ENCODE measurements around the gene TBC1D1.

Gene TBC1D1

GRCh38 chr4:38109370-38109769, 218.5 kb downstream of the TBC1D1 start:
- ATAC-seq: no peak
- TF ChIP-seq TSHZ2 (CRISPR knock-in tag; IDR thresholded peaks at IDR 0.05): no peak

- no peak for TF ChIP-seq TOX (CRISPR knock-in tag; IDR thresholded peaks at IDR 0.05; ENCODE audit: borderline replicate concordance)
- TF ChIP-seq ZC3H10 (CRISPR knock-in tag; IDR thresholded peaks at IDR 0.05): no peak
- TF ChIP-seq TCF4 (CRISPR knock-in tag; IDR thresholded peaks at IDR 0.05; ENCODE audit: borderline replicate concordance): no peak
- no peak for TF ChIP-seq RARB (CRISPR knock-in tag; IDR thresholded peaks at IDR 0.05)
- TF ChIP-seq ZNF565 (CRISPR knock-in tag; conservative IDR thresholded peaks at IDR 0.05; ENCODE audit: low read depth): no peak
- TF ChIP-seq ZFP30 (CRISPR knock-in tag; IDR thresholded peaks at IDR 0.05): no peak
- no peak for TF ChIP-seq OSR1 (CRISPR knock-in tag; IDR thresholded peaks at IDR 0.05)
- no peak for TF ChIP-seq ZNF70 (CRISPR knock-in tag; IDR thresholded peaks at IDR 0.05)
- no peak for TF ChIP-seq GLIS3 (CRISPR knock-in tag; IDR thresholded peaks at IDR 0.05)
- no peak for TF ChIP-seq ARNTL (CRISPR knock-in tag; IDR thresholded peaks at IDR 0.05; ENCODE audit: borderline replicate concordance, low read depth)
- no peak for TF ChIP-seq CSRNP3 (CRISPR knock-in tag; IDR thresholded peaks at IDR 0.05)
- no peak for ATAC-seq
These were observed 219.0 kb downstream of the TBC1D1 start for GRCh38 chr4:38109896-38110295.

- no peak for ATAC-seq
- TF ChIP-seq RARB (CRISPR knock-in tag; IDR thresholded peaks at IDR 0.05): no peak
- TF ChIP-seq TOX (CRISPR knock-in tag; IDR thresholded peaks at IDR 0.05; ENCODE audit: borderline replicate concordance): no peak
- no peak for TF ChIP-seq PPARA (CRISPR knock-in tag; IDR thresholded peaks at IDR 0.05; ENCODE audit: borderline replicate concordance)
- TF ChIP-seq ZC3H10 (CRISPR knock-in tag; IDR thresholded peaks at IDR 0.05): no peak
- TF ChIP-seq ZFP3 (CRISPR knock-in tag; IDR thresholded peaks at IDR 0.05): no peak
- no peak for TF ChIP-seq SNAI2 (CRISPR knock-in tag; IDR thresholded peaks at IDR 0.05)
- TF ChIP-seq CSDC2 (CRISPR knock-in tag; IDR thresholded peaks at IDR 0.05): no peak
- no peak for TF ChIP-seq BACH2 (CRISPR knock-in tag; IDR thresholded peaks at IDR 0.05; ENCODE audit: borderline replicate concordance)
- no peak for TF ChIP-seq ZNF8 (CRISPR knock-in tag; IDR thresholded peaks at IDR 0.05)
- TF ChIP-seq ISL1 (CRISPR knock-in tag; IDR thresholded peaks at IDR 0.05): no peak
- TF ChIP-seq POU6F1 (CRISPR knock-in tag; IDR thresholded peaks at IDR 0.05; ENCODE audit: borderline replicate concordance, low read depth): no peak
- TF ChIP-seq ZNF70 (CRISPR knock-in tag; IDR thresholded peaks at IDR 0.05): no peak
- no peak for TF ChIP-seq OSR1 (CRISPR knock-in tag; IDR thresholded peaks at IDR 0.05)
- TF ChIP-seq ESRRG (CRISPR knock-in tag; IDR thresholded peaks at IDR 0.05): no peak
- no peak for TF ChIP-seq PATZ1 (CRISPR knock-in tag; IDR thresholded peaks at IDR 0.05; ENCODE audit: borderline replicate concordance)
- no peak for TF ChIP-seq CREB5 (CRISPR knock-in tag; IDR thresholded peaks at IDR 0.05; ENCODE audit: low read depth)
- TF ChIP-seq TSHZ2 (CRISPR knock-in tag; IDR thresholded peaks at IDR 0.05): no peak
- no peak for TF ChIP-seq ZFP30 (CRISPR knock-in tag; IDR thresholded peaks at IDR 0.05)
- TF ChIP-seq CSRNP3 (CRISPR knock-in tag; IDR thresholded peaks at IDR 0.05): no peak
- TF ChIP-seq GLIS3 (CRISPR knock-in tag; IDR thresholded peaks at IDR 0.05): no peak
These were observed 220.1 kb downstream of the TBC1D1 start for GRCh38 chr4:38111024-38111423.
